Measurements from ENCODE around the gene BTNL9. TPM values are rescaled to one million over a fixed set of nuclear protein-coding genes. Genes with fewer than 3 reads are reported as not detected.

The BTNL9 gene
- total RNA-seq, 1 donor from 2014 or later: not detected

- H3K27me3 ChIP-seq (ENCODE audit: control insufficient read depth, insufficient read depth, low read length): peaks cover 14% of the 10 kb centered on the region
- no peak overlapping the region for H3K4me3 ChIP-seq (ENCODE audit: low read depth, low read length)
- no peak for DNase-seq (ENCODE audit: low read depth)
- H3K36me3 ChIP-seq (ENCODE audit: control insufficient read depth, insufficient read depth, low read length): no peaks in the 10 kb centered on the region
- TF ChIP-seq, protein P1, sequence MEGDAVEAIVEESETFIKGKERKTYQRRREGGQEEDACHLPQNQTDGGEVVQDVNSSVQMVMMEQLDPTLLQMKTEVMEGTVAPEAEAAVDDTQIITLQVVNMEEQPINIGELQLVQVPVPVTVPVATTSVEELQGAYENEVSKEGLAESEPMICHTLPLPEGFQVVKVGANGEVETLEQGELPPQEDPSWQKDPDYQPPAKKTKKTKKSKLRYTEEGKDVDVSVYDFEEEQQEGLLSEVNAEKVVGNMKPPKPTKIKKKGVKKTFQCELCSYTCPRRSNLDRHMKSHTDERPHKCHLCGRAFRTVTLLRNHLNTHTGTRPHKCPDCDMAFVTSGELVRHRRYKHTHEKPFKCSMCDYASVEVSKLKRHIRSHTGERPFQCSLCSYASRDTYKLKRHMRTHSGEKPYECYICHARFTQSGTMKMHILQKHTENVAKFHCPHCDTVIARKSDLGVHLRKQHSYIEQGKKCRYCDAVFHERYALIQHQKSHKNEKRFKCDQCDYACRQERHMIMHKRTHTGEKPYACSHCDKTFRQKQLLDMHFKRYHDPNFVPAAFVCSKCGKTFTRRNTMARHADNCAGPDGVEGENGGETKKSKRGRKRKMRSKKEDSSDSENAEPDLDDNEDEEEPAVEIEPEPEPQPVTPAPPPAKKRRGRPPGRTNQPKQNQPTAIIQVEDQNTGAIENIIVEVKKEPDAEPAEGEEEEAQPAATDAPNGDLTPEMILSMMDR (IDR thresholded peaks at IDR 0.05; ENCODE audit: insufficient read depth, low read length, poor library complexity, severe bottlenecking): no peak
These were observed 30.5 kb downstream of the BTNL9 start for GRCh38 chr5:181070523-181070922.

GRCh38 chr5:181071257-181071656 is 31.2 kb downstream of the BTNL9 start:
- Histone ChIP-seq H3K27me3 (ENCODE audit: control insufficient read depth, insufficient read depth, low read length) (peaks cover 14% of the 10 kb centered on the region), H3K4me3 (ENCODE audit: low read depth, low read length) (no peak overlapping the region), H3K36me3 (ENCODE audit: control insufficient read depth, insufficient read depth, low read length) (no peaks in the 10 kb centered on the region)
- TF ChIP-seq, protein P1 (IDR thresholded peaks at IDR 0.05; ENCODE audit: insufficient read depth, low read length, poor library complexity, severe bottlenecking): no peak
- DNase-seq (ENCODE audit: low read depth): no peak

- H3K36me3 ChIP-seq (ENCODE audit: control insufficient read depth, insufficient read depth, low read length): no peaks in the 10 kb centered on the region
- H3K27me3 ChIP-seq (ENCODE audit: control insufficient read depth, insufficient read depth, low read length): no peaks in the 10 kb centered on the region
- no peak for DNase-seq (ENCODE audit: low read depth)
- TF ChIP-seq, protein P1 (IDR thresholded peaks at IDR 0.05; ENCODE audit: insufficient read depth, low read length, poor library complexity, severe bottlenecking): no peak
- no peak overlapping the region for H3K4me3 ChIP-seq (ENCODE audit: low read depth, low read length)
These were observed 36.9 kb downstream of the BTNL9 start for GRCh38 chr5:181076920-181077319.

DNA sequence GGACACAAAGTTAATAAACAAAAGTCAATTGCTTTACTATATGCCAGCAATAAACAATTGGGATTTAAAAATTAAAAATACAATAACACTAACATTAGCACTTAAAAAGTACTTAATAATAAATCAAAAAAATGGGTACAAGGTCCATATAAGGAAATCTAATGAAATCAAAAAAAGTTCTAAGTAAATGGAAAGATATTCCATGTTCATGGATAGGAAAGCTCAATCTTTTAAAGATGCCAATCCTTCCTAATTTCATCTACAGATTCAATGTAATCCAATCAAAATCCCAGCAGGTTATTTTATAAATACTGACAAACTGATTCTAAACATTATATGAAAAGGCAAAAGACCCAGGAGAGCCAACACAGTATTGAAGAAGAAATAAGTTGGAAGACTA is 41.9 kb downstream of the BTNL9 start:
- no peak overlapping the region for H3K4me3 ChIP-seq (ENCODE audit: low read depth, low read length)
- H3K36me3 ChIP-seq (ENCODE audit: control insufficient read depth, insufficient read depth, low read length): no peaks in the 10 kb centered on the region
- TF ChIP-seq, protein P1 (IDR thresholded peaks at IDR 0.05; ENCODE audit: insufficient read depth, low read length, poor library complexity, severe bottlenecking): no peak

DNA sequence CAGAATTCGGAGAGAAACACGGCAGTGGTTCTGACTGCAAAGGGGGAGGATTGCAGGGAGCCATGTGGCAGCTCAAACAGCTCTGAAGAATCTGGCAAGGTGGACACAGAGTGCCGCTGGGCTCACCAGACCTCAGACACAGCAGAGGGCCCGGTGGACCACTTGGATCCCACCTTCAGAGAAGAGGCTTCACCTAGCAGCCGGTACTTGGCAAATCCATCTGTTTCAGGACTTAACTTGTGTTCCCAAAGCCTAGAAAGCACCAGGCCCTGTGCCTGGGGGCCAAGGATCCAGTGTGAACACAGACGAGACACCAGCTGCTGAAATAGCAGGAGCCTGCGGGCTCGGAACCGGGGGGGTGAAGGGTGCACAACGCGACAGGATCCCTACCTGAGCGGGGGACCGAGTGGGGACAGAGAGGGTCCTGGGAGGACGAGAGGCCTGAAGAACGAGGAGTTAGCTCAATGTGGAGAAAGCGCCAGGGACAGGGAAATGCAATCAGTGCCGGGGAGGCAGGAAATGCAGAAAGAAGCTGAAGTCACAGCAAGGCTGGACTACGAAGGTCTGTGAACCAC is 44.6 kb downstream of the BTNL9 start:
- Histone ChIP-seq H3K36me3 (ENCODE audit: control insufficient read depth, insufficient read depth, low read length) (no peaks in the 10 kb centered on the region), H3K4me3 (ENCODE audit: low read depth, low read length) (no peak overlapping the region), H3K27me3 (ENCODE audit: control insufficient read depth, insufficient read depth, low read length) (no peaks in the 10 kb centered on the region)
- TF ChIP-seq, protein P1 (IDR thresholded peaks at IDR 0.05; ENCODE audit: insufficient read depth, low read length, poor library complexity, severe bottlenecking): no peak
- no peak for DNase-seq (ENCODE audit: low read depth)

More for the DNA sequence above, 41.9 kb downstream of the BTNL9 start:
- no peaks in the 10 kb centered on the region for H3K27me3 ChIP-seq (ENCODE audit: control insufficient read depth, insufficient read depth, low read length)
- no peak for DNase-seq (ENCODE audit: low read depth)
